ENCODE data around the gene STAP1. TPM values are rescaled to one million over a fixed set of nuclear protein-coding genes. Genes with fewer than 3 reads are reported as not detected.

Gene STAP1
- total RNA-seq, 2 donors from 2014 or later: 9.6 to 22.0 TPM

Other genes starting within 250 kb of the STAP1 start
- 10 to 100 TPM; 42.8 to 44.7 TPM for gene CENPC, start 13.2 kb upstream of the STAP1 start, total RNA-seq
- 10 to 100 TPM; 88.4 to 98.6 TPM for gene UBA6, start 142.4 kb downstream of the STAP1 start, total RNA-seq
- gene GNRHR, start 195.7 kb downstream of the STAP1 start, total RNA-seq: not detected

Measured in activated T-cell treated with anti-CD3 and anti-CD28 coated beads, Interleukin-2, amount 50 U/mL, for 72 hours (primary cell).